ENCODE measurements around the gene YAP1. TPM values are rescaled to one million over a fixed set of nuclear protein-coding genes. Genes with fewer than 3 reads are reported as not detected.

Gene YAP1
- total and polyA plus RNA-seq, 2 of the 4 experiments (the other 2 are of a cell fraction) = 121 to 251 TPM

- H3K4me3 ChIP-seq (ENCODE audit: insufficient read depth, low read depth, low read length) = no peak overlapping the region
- no peak overlapping the region for H3K9ac ChIP-seq (ENCODE audit: low read depth, low read length)
- no peaks in the 10 kb centered on the region for H3K79me1 ChIP-seq (ENCODE audit: low read depth in 1 of 2, low read length in 2 of 2)
- no peaks in the 10 kb centered on the region for H3K36me3 ChIP-seq (ENCODE audit: control insufficient read depth, insufficient read depth, low read length)
- H2BK20ac ChIP-seq (ENCODE audit: low read depth, low read length) = no peak overlapping the region
- no peak overlapping the region for H3K14ac ChIP-seq (replicated peaks; ENCODE audit: low read depth, low read length)
- no peak overlapping the region for H3K27ac ChIP-seq (ENCODE audit: insufficient read depth, low read length)
- no peak overlapping the region for H3K56ac ChIP-seq (ENCODE audit: extremely low read depth, insufficient read depth, low read length)
- H3K4me2 ChIP-seq (ENCODE audit: low read depth, low read length) = no peak overlapping the region
- H4K5ac ChIP-seq (ENCODE audit: low read depth, low read length) = no peak overlapping the region
- no peaks in the 10 kb centered on the region for H3K9me3 ChIP-seq (ENCODE audit: control insufficient read depth, insufficient read depth, low read length)
- no peak overlapping the region for H4K91ac ChIP-seq (ENCODE audit: insufficient read depth, low read depth, low read length)
- H2AK9ac ChIP-seq (replicated peaks; ENCODE audit: low read depth, low read length, poor library complexity) = no peak overlapping the region
- ATAC-seq (ENCODE audit: low read depth) (no peak), DNase-seq (no peak)
- no peak overlapping the region for H3K23ac ChIP-seq (ENCODE audit: low read depth, low read length)
- no peaks in the 10 kb centered on the region for H4K20me1 ChIP-seq (ENCODE audit: insufficient read depth, low read length)
- H4K8ac ChIP-seq (ENCODE audit: low read depth in 2 of 2, low read length in 2 of 2) = no peak overlapping the region
- no peak overlapping the region for H2BK5ac ChIP-seq (ENCODE audit: low read depth, low read length, poor library complexity, severe bottlenecking)
- H2BK15ac ChIP-seq (ENCODE audit: low read depth, low read length) = no peak overlapping the region
- H3K9me1 ChIP-seq (ENCODE audit: insufficient read depth, low read length) = 0 out of 2 replicates have a peak, but pooled peaks cover 3% of the 10 kb centered on the region
- dilution Hi-C loops (cut with HindIII; ENCODE audit: low sequenced_read_pairs, unreplicated experiment) = no loop called here
- no peak overlapping the region for H2AK5ac ChIP-seq (ENCODE audit: low read depth, low read length)
- no TSS peak for BruUV-seq (replicated peaks)
- H3K18ac ChIP-seq (ENCODE audit: low read depth, low read length) = no peak overlapping the region
- WGBS, 2 experiments (ENCODE audit: extremely low coverage in 2 of 2, insufficient read length in 1 of 2) = no CpG with 5 or more reads among the region's 3 CpGs
- H2BK120ac ChIP-seq (ENCODE audit: low read depth, low read length) = no peak overlapping the region
- no peaks in the 10 kb centered on the region for H3K27me3 ChIP-seq (ENCODE audit: control insufficient read depth, insufficient read depth, low read length)
- H3K4ac ChIP-seq (ENCODE audit: low read depth, low read length) = no peak overlapping the region
- H2AFZ ChIP-seq (replicated peaks; ENCODE audit: low read length, poor library complexity) = no peak overlapping the region
- POLR2A ChIA-PET (ENCODE audit: unreplicated experiment) = no interaction called here
- CTCF ChIA-PET = interaction anchor here (1.0 kb wide), 1 partner anchor 92 kb away, joined by 3 read pairs; no protein-coding TSS in a partner anchor
- H3K4me1 ChIP-seq (ENCODE audit: control insufficient read depth, insufficient read depth, low read length) = peaks cover 2% of the 10 kb centered on the region; the same call in 1 of the 2 replicates
- in situ Hi-C loops (cut with MboI; ENCODE audit: low sequenced_read_pairs) = no loop called here
- intact Hi-C loops (cut with micrococcal nuclease) = no loop called here
- TF ChIP-seq CEBPB (IDR thresholded peaks at IDR 0.05; ENCODE audit: low read depth, low read length) (no peak), MAZ (IDR thresholded peaks at IDR 0.05; ENCODE audit: borderline replicate concordance, low read depth, low read length) (no peak), CTCF (conservative IDR thresholded peaks at IDR 0.05; ENCODE audit: low read depth, low read length) (no peak), FOS (IDR thresholded peaks at IDR 0.05; ENCODE audit: low read depth, low read length) (no peak), ELK1 (IDR thresholded peaks at IDR 0.05; ENCODE audit: borderline replicate concordance, low read depth, low read length) (no peak), USF2 (IDR thresholded peaks at IDR 0.05; ENCODE audit: low read depth, low read length) (no peak), MAFK (IDR thresholded peaks at IDR 0.05; ENCODE audit: low read depth, low read length) (no peak), NFE2L2 (IDR thresholded peaks at IDR 0.05; ENCODE audit: low read depth, low read length) (no peak), RFX5 (IDR thresholded peaks at IDR 0.05; ENCODE audit: low read depth, low read length) (no peak), SMC3 (IDR thresholded peaks at IDR 0.05; ENCODE audit: low read depth, low read length) (no peak), CHD1 (IDR thresholded peaks at IDR 0.05; ENCODE audit: low read depth, low read length) (no peak), MXI1 (IDR thresholded peaks at IDR 0.05; ENCODE audit: borderline replicate concordance, low read depth, low read length) (no peak), RCOR1 (IDR thresholded peaks at IDR 0.05; ENCODE audit: insufficient replicate concordance, low read length) (no peak), POLR2A (IDR thresholded peaks at IDR 0.05; ENCODE audit: low read depth, low read length) (no peak), BHLHE40 (IDR thresholded peaks at IDR 0.05; ENCODE audit: low read depth, low read length) (no peak), RAD21 (IDR thresholded peaks at IDR 0.05; ENCODE audit: low read length) (no peak)
Observed at GRCh38 chr11:102263379-102264003, 153.2 kb downstream of the YAP1 start.
